Measurements from ENCODE around the gene ENKD1. TPM values are rescaled to one million over a fixed set of nuclear protein-coding genes. Genes with fewer than 3 reads are reported as not detected.

Gene ENKD1
- total and polyA plus RNA-seq, 5 experiments from 2014 or later = 1.5 to 8.4 (median 2.8) TPM

GRCh38 chr16:67676516-67676915 lies 10.0 kb upstream of the ENKD1 start:
- DNase-seq = peak in 1 of 10 donors; percentile 10
- POLR2A ChIA-PET = no interaction called here
- Mint-ChIP-seq H3K36me3 (no peaks in the 10 kb centered on the region), H3K4me3 (no peak overlapping the region), H3K9me3 (no peaks in the 10 kb centered on the region), H3K27ac (peak overlapping the region in 2 of 10 donors; percentile 47 to 75), H3K4me1 (peaks cover 0 to 10% (median 4%) of the 10 kb centered on the region in 4 donors), H3K27me3 (no peaks in the 10 kb centered on the region)
- ATAC-seq = no peak

GRCh38 chr16:67675999-67676398 lies 9.4 kb upstream of the ENKD1 start:
- Mint-ChIP-seq H3K4me3 (no peak overlapping the region), H3K36me3 (no peaks in the 10 kb centered on the region), H3K27ac (peak overlapping the region in 1 of 10 donors; percentile 51), H3K9me3 (no peaks in the 10 kb centered on the region), H3K4me1 (peaks cover 0 to 10% (median 4%) of the 10 kb centered on the region in 4 donors), H3K27me3 (no peaks in the 10 kb centered on the region)
- POLR2A ChIA-PET = no interaction called here
- DNase-seq (no peak), ATAC-seq (no peak)

- peaks cover 0 to 10% (median 4%) of the 10 kb centered on the region in 4 donors for H3K4me1 Mint-ChIP-seq
- H3K27me3 Mint-ChIP-seq = no peaks in the 10 kb centered on the region
- DNase-seq (peak in 1 of 10 donors; percentile 61), ATAC-seq (no peak)
- POLR2A ChIA-PET = no interaction called here
- H3K9me3 Mint-ChIP-seq = no peaks in the 10 kb centered on the region
- no peak overlapping the region for H3K27ac Mint-ChIP-seq
- H3K4me3 Mint-ChIP-seq = no peak overlapping the region
- H3K36me3 Mint-ChIP-seq = no peaks in the 10 kb centered on the region
These were observed 9.0 kb upstream of the ENKD1 start for GRCh38 chr16:67675579-67675935.

- Mint-ChIP-seq H3K4me3 (no peak overlapping the region), H3K27ac (peak overlapping the region in 2 of 10 donors; percentile 3 to 75), H3K27me3 (no peaks in the 10 kb centered on the region), H3K4me1 (peaks cover 0 to 10% (median 4%) of the 10 kb centered on the region in 4 donors), H3K36me3 (no peaks in the 10 kb centered on the region), H3K9me3 (no peaks in the 10 kb centered on the region)
- DNase-seq = peak in 1 of 10 donors; percentile 34
- ATAC-seq = no peak
- POLR2A ChIA-PET = no interaction called here
These were observed 8.5 kb upstream of the ENKD1 start for GRCh38 chr16:67674851-67675578.

- peak in 1 of 10 donors; percentile 55 for DNase-seq
- POLR2A ChIA-PET = no interaction called here
These were observed 7.4 kb upstream of the ENKD1 start for GRCh38 chr16:67673712-67674580.

GRCh38 chr16:67672739-67673662 lies 6.5 kb upstream of the ENKD1 start:
- DNase-seq (peak in 5 of 10 donors; percentile 30 to 64 (median 39)), ATAC-seq (no peak)
- Mint-ChIP-seq H3K9me3 (no peaks in the 10 kb centered on the region), H3K27ac (peak overlapping the region in 2 of 10 donors; percentile 44 to 88), H3K4me1 (peaks cover 2 to 21% (median 7%) of the 10 kb centered on the region in 4 donors), H3K4me3 (no peak overlapping the region), H3K36me3 (no peaks in the 10 kb centered on the region), H3K27me3 (no peaks in the 10 kb centered on the region)
- POLR2A ChIA-PET = interaction anchor here (0.5 kb wide), 1 partner anchor 68 kb away, joined by 5 read pairs; no protein-coding TSS in a partner anchor

More at GRCh38 chr16:67673712-67674580, 7.4 kb upstream of the ENKD1 start:
- H3K9me3 Mint-ChIP-seq = no peaks in the 10 kb centered on the region
- no peak for ATAC-seq
- no peak overlapping the region for H3K4me3 Mint-ChIP-seq
- H3K36me3 Mint-ChIP-seq = no peaks in the 10 kb centered on the region
- H3K27me3 Mint-ChIP-seq = no peaks in the 10 kb centered on the region
- H3K4me1 Mint-ChIP-seq = peaks cover 0 to 14% (median 5%) of the 10 kb centered on the region in 4 donors
- H3K27ac Mint-ChIP-seq = peak overlapping the region in 7 of 10 donors; percentile 28 to 88 (median 73)

- Mint-ChIP-seq H3K36me3 (no peaks in the 10 kb centered on the region), H3K4me1 (peaks cover 8 to 27% (median 12%) of the 10 kb centered on the region in 4 donors), H3K27me3 (no peaks in the 10 kb centered on the region), H3K4me3 (no peak overlapping the region), H3K27ac (peak overlapping the region in 1 of 10 donors; percentile 14), H3K9me3 (no peaks in the 10 kb centered on the region)
- DNase-seq = peak in 1 of 10 donors; percentile 28
- POLR2A ChIA-PET = no interaction called here
- no peak for ATAC-seq
These were observed 5.8 kb upstream of the ENKD1 start for GRCh38 chr16:67672306-67672705.

GRCh38 chr16:67669499-67670101 lies 3.0 kb upstream of the ENKD1 start:
- peak in 1 of 10 donors; percentile 55 for DNase-seq
- Mint-ChIP-seq H3K9me3 (no peaks in the 10 kb centered on the region), H3K27ac (peak overlapping the region in 2 of 10 donors; percentile 34 to 82), H3K27me3 (no peaks in the 10 kb centered on the region), H3K36me3 (no peaks in the 10 kb centered on the region), H3K4me3 (peak overlapping the region in 3 of 10 donors; percentile 28 to 64 (median 56)), H3K4me1 (peaks cover 11 to 36% (median 23%) of the 10 kb centered on the region in 4 donors)
- no peak for ATAC-seq
- POLR2A ChIA-PET = interaction anchor here (1.1 to 6.6 kb wide), 3 partner anchors 107 to 130 kb away, joined by 3 to 41 read pairs (median 32); partner anchors contain the start of gene CTCF

GRCh38 chr16:67668495-67669157 lies 2.1 kb upstream of the ENKD1 start:
- POLR2A ChIA-PET = interaction anchor here (1.1 to 6.6 kb wide), 6 partner anchors 23 to 147 kb away, joined by 3 to 41 read pairs (median 26); partner anchors contain the start of genes CARMIL2 and CTCF
- H3K4me1 Mint-ChIP-seq = peaks cover 9 to 30% (median 27%) of the 10 kb centered on the region in 4 donors
- H3K9me3 Mint-ChIP-seq = no peaks in the 10 kb centered on the region
- peak overlapping the region in 4 of 10 donors; percentile 2 to 59 (median 47) for H3K4me3 Mint-ChIP-seq
- H3K27me3 Mint-ChIP-seq = no peaks in the 10 kb centered on the region
- DNase-seq (peak in 2 of 10 donors; percentile 31 to 64), ATAC-seq (no peak)
- no peaks in the 10 kb centered on the region for H3K36me3 Mint-ChIP-seq
- H3K27ac Mint-ChIP-seq = peak overlapping the region in 5 of 10 donors; percentile 23 to 63 (median 44)

GRCh38 chr16:67667817-67668494 lies 1.4 kb upstream of the ENKD1 start:
- peak overlapping the region; percentile 53 to 95 (median 84) for H3K4me3 Mint-ChIP-seq
- POLR2A ChIA-PET = interaction anchor here (1.0 to 6.6 kb wide), 11 partner anchors 23 to 267 kb away, joined by 3 to 41 read pairs (median 12); partner anchors contain the start of genes ATP6V0D1, CARMIL2, CTCF and GFOD2
- H3K4me1 Mint-ChIP-seq = peaks cover 9 to 30% (median 27%) of the 10 kb centered on the region in 4 donors
- no peaks in the 10 kb centered on the region for H3K36me3 Mint-ChIP-seq
- peak; percentile 89 to 92 for ATAC-seq
- peak overlapping the region in 6 of 10 donors; percentile 61 to 90 (median 79) for H3K27ac Mint-ChIP-seq
- DNase-seq = peak; percentile 65 to 91 (median 84)
- no peaks in the 10 kb centered on the region for H3K27me3 Mint-ChIP-seq
- no peaks in the 10 kb centered on the region for H3K9me3 Mint-ChIP-seq

All from naive thymus-derived CD8-positive, alpha-beta T cell (primary cell).